HepG2 (cell line): Measurements from ENCODE around the gene ITK. TPM values are rescaled to one million over a fixed set of nuclear protein-coding genes. Genes with fewer than 3 reads are reported as not detected.

Source experiments
- ATAC-seq: fragments of 200-7000 bp; cut with Tn5 transposase; 3 replicates; pipeline ENCODE4 v1.9.1; 2020; ENCODE audit warnings: mild to moderate bottlenecking, moderate library complexity
- BruUV-seq: library from RNA; stranded (reverse); fragments of 400-500 nt; replicated peaks from 2 replicates; lab custom pipeline; 2021; lab: Mats Ljungman, UMichigan
- CTCF ChIA-PET: fragments of 300-600 bp; formaldehyde crosslinking; extraction: SDS; loops from one replicate; lab custom pipeline; 2021; ENCODE audit warnings: low total read pairs, inconsistent platforms, low intra/inter-chr PET ratio; lab: Yijun Ruan, JAX
- POLR2A ChIA-PET: fragments of 350-600 bp; sonication (Branson Sonifier 250); formaldehyde crosslinking; loops from one replicate; lab custom pipeline; 2020; ENCODE audit warnings: antibody characterized with exemption, inconsistent platforms; lab: Yijun Ruan, JAX
- DNase-seq: peaks from one replicate; pipeline ENCODE4 v3.0.0-alpha.2; 2015; ENCODE audit warnings: low spot score
- FAIRE-seq: peaks from 3 replicates; lab custom pipeline; 2011; peaks lifted over from hg19 to GRCh38; lab: Jason Lieb, UNC
- H2AFZ ChIP-seq: one replicate; pipeline ENCODE4 v1.6.1; 2011; ENCODE audit warnings: low read length, inconsistent platforms
- H3K27ac ChIP-seq: fragments of 300-600 bp; 3 replicates; pipeline ENCODE4 v1.8.0; 2011; ENCODE audit warnings: mixed run types, mild to moderate bottlenecking, mixed read lengths, low read length, inconsistent platforms; ENCODE audit not compliant: insufficient read depth; ENCODE audit errors: extremely low read length
- H3K27me3 ChIP-seq, 2 experiments: fragments of 200-600 bp in 1 of 2; 2 replicates in 1 of 2; 3 replicates in 1 of 2; pipeline versions ENCODE4 v1.6.0 to v1.8.0; 2011; ENCODE audit warnings: low read length in 2 of 2, mild to moderate bottlenecking in 2 of 2, moderate library complexity in 2 of 2, inconsistent platforms in 1 of 2; ENCODE audit not compliant: insufficient read depth in 2 of 2, control insufficient read depth in 1 of 2
- H3K36me3 ChIP-seq, 2 experiments: fragments of 200-600 bp in 1 of 2; replicated peaks in 1 of 2; 2 replicates in 1 of 2; 3 replicates in 1 of 2; pipeline versions ENCODE4 v1.5.1 to v1.8.0; 2011; ENCODE audit warnings: low read length in 2 of 2, inconsistent platforms in 1 of 2; ENCODE audit not compliant: insufficient read depth in 2 of 2, control insufficient read depth in 1 of 2
- H3K4me1 ChIP-seq: 2 replicates; pipeline ENCODE4 v1.5.1; 2012; ENCODE audit warnings: low read length, inconsistent platforms; ENCODE audit not compliant: insufficient read depth
- H3K4me2 ChIP-seq: 2 replicates; pipeline ENCODE4 v1.6.0; 2011; ENCODE audit warnings: low read depth, low read length, inconsistent platforms
- H3K4me3 ChIP-seq, 3 experiments: fragments of 200-600 bp in 1 of 3; sonication (generic), shearing (Covaris generic) in 1 of 3; replicated peaks in 1 of 3; 2 replicates each; pipeline ENCODE4 v1.5.1; 2011 to 2016; ENCODE audit warnings: low read length in 3 of 3, inconsistent platforms in 2 of 3, low read depth in 2 of 3, mild to moderate bottlenecking in 2 of 3, control low read depth in 1 of 3, mixed read lengths in 1 of 3; ENCODE audit not compliant: insufficient read depth in 1 of 3
- H3K79me2 ChIP-seq: one replicate; pipeline ENCODE4 v1.6.1; 2011; ENCODE audit warnings: low read length, inconsistent platforms; ENCODE audit not compliant: insufficient read depth
- H3K9ac ChIP-seq: 2 replicates; pipeline ENCODE4 v1.6.0; 2011; ENCODE audit warnings: mild to moderate bottlenecking, low read depth, low read length, inconsistent platforms; ENCODE audit not compliant: insufficient read depth
- H3K9me3 ChIP-seq: 2 replicates; pipeline ENCODE4 v1.5.1; 2012; ENCODE audit warnings: mild to moderate bottlenecking, low read length
- H4K20me1 ChIP-seq: 2 replicates; pipeline ENCODE4 v1.6.0; 2011; ENCODE audit warnings: inconsistent platforms, mild to moderate bottlenecking, low read length, moderate library complexity; ENCODE audit not compliant: insufficient read depth
- FOXA3 ChIP-seq: IDR thresholded peaks from 2 replicates; pipeline ENCODE4 v1.6.1; 2016; ENCODE audit warnings: missing genetic modification reagents, missing compliant biosample characterization
- RFX1 ChIP-seq: fragments of 450-650 bp; IDR thresholded peaks from 2 replicates; pipeline ENCODE4 v1.6.1; 2017
- SP1 ChIP-seq, 2 experiments: fragments of 450-650 bp in 1 of 2; sonication (generic) in 1 of 2; formaldehyde crosslinking in 1 of 2; IDR thresholded peaks; 2 replicates each; pipeline versions ENCODE4 v1.4.0 to v1.6.1; 2016 to 2020; ENCODE audit warnings: missing genetic modification reagents in 1 of 2
- SUZ12 ChIP-seq: fragments of 150-350 bp; IDR thresholded peaks from 2 replicates; pipeline ENCODE4 v1.6.1; 2014; ENCODE audit warnings: low read depth, low read length
- THAP11 ChIP-seq: IDR thresholded peaks from 2 replicates; pipeline ENCODE4 v1.6.1; 2016; ENCODE audit warnings: missing biosample characterization, missing genetic modification reagents
- TP53 ChIP-seq: sonication (generic); formaldehyde crosslinking; conservative IDR thresholded peaks from 2 replicates; pipeline ENCODE4 v1.4.0; 2020; ENCODE audit warnings: missing genetic modification reagents
- ZHX1 ChIP-seq: sonication (generic); formaldehyde crosslinking; IDR thresholded peaks from 2 replicates; pipeline ENCODE4 v1.8.1; 2022; ENCODE audit warnings: low read depth, mild to moderate bottlenecking, missing genetic modification reagents
- ZNF225 ChIP-seq: sonication (generic); formaldehyde crosslinking; IDR thresholded peaks from 2 replicates; pipeline ENCODE4 v1.4.0; 2020; ENCODE audit warnings: mild to moderate bottlenecking, missing genetic modification reagents
- ZNF235 ChIP-seq: sonication (generic); formaldehyde crosslinking; IDR thresholded peaks from 2 replicates; pipeline ENCODE4 v1.8.1; 2023; ENCODE audit warnings: mild to moderate bottlenecking, missing genetic modification reagents, borderline replicate concordance
- ZNF329 ChIP-seq: sonication (generic); formaldehyde crosslinking; IDR thresholded peaks from 2 replicates; pipeline ENCODE4 v1.9.0; 2021; ENCODE audit warnings: low read depth, mild to moderate bottlenecking, missing genetic modification reagents
- WGBS: methylation state at CpG from one replicate; pipeline ENCODE4 v1.1.6; 2017; ENCODE audit warnings: low lambda C conversion rate; 5-methylcytosine and 5-hydroxymethylcytosine counted together
- in situ Hi-C: cut with HindIII; loops from 2 replicates; pipeline ENCODE4 v1.10.0; 2017; ENCODE audit warnings: low pct_unique_long_range_greater_than_20kb; ENCODE audit not compliant: extremely low pct_ligation_motif_present
- intact Hi-C: fragments of 100-400 bp; cut with micrococcal nuclease; formaldehyde crosslinking; loops from one replicate; pipeline ENCODE4 v1.10.0; 2022; ENCODE audit not compliant: unreplicated experiment
- polyA plus RNA-seq, 8 experiments: library from polyadenylated mRNA; depleted of rRNA in 3 of 8; stranded (reverse) in 7 of 8; unstranded in 1 of 8; fragments of >200 nt; fragmentation: Illumina TruSeq in 4 of 8; extraction: Trizol in 4 of 8; gene quantifications; 2 replicates each; pipeline versions ENCODE4 v1.2.1 to v1.2.3, GENCODE V29; 2011 to 2016; ENCODE audit warnings: low read depth in 4 of 8, missing spikeins in 1 of 8, mixed read lengths in 1 of 8; ENCODE audit not compliant: insufficient read depth in 1 of 8
- total RNA-seq, 5 experiments: library from RNA; depleted of rRNA; stranded (reverse); fragments of >200 nt; fragmentation: Illumina TruSeq; extraction: Trizol; gene quantifications; 2 replicates each; pipeline ENCODE4 v1.2.3, GENCODE V29; 2016; ENCODE audit warnings: low read depth in 1 of 5
- TF ChIP-seq, protein P1 (sequence below): sonication (generic); formaldehyde crosslinking; IDR thresholded peaks from 2 replicates; pipeline ENCODE4 v1.5.1; 2020; ENCODE audit warnings: mild to moderate bottlenecking, missing genetic modification reagents, borderline replicate concordance
- TF ChIP-seq, protein P2 (sequence below): sonication (generic); formaldehyde crosslinking; IDR thresholded peaks from 2 replicates; pipeline ENCODE4 v1.4.0; 2020; ENCODE audit warnings: mild to moderate bottlenecking, missing genetic modification reagents, borderline replicate concordance
- TF ChIP-seq, protein P3 (sequence below): sonication (generic); formaldehyde crosslinking; IDR thresholded peaks from 2 replicates; pipeline ENCODE4 v1.9.0; 2022; ENCODE audit warnings: low read depth, missing genetic modification reagents

The ITK gene
- total and polyA plus RNA-seq, 2 of the 13 experiments (the other 11 are each of a cell fraction or from before 2014, with no cell fraction given), result 0.01 TPM; not detected in 1

DNA sequence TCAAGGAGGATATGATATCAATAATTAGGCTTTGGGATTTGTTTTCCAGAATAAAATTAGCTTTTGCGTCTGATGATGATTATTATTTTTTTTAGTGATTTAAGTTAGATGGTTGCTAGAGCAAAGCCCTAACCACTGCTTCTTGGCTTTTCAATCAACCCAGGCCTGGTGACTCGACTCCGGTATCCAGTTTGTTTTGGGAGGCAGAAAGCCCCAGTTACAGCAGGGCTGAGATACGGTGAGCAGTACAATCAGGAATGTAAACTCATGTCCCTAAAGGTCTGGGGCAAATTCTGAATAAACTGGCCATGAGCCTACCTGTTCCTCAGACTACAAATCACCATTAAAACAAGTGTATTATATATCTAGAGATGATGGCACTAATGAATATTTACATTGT, 60.8 kb downstream of the ITK start:
- Histone ChIP-seq H3K4me1 (no peaks in the 10 kb centered on the region), H3K27me3 (peaks cover 2 to 15% of the 10 kb centered on the region in 2 experiments; a peak in 2 of 5 replicates), H3K4me2 (no peak overlapping the region), H3K4me3 (no peak overlapping the region), H4K20me1 (no peaks in the 10 kb centered on the region), H3K36me3 (no peaks in the 10 kb centered on the region), H2AFZ (no peak overlapping the region), H3K9me3 (no peaks in the 10 kb centered on the region), H3K79me2 (no peaks in the 10 kb centered on the region), H3K9ac (no peak overlapping the region), H3K27ac (no peak overlapping the region)
- intact Hi-C loops (no loop called here), in situ Hi-C loops (no loop called here)
- WGBS, result 62% methylated on average over 4 of the region's 4 CpGs
- FAIRE-seq, result no peak
- ChIA-PET POLR2A (no interaction called here), CTCF (no interaction called here)
- DNase-seq, result no peak
- BruUV-seq, result no TSS peak
- ATAC-seq, result no peak
- TF ChIP-seq FOXA3 (CRISPR knock-in tag), result no peak
- no peak for TF ChIP-seq ZNF235 (CRISPR knock-in tag)
- no peak for TF ChIP-seq RFX1
- TF ChIP-seq, protein P1, sequence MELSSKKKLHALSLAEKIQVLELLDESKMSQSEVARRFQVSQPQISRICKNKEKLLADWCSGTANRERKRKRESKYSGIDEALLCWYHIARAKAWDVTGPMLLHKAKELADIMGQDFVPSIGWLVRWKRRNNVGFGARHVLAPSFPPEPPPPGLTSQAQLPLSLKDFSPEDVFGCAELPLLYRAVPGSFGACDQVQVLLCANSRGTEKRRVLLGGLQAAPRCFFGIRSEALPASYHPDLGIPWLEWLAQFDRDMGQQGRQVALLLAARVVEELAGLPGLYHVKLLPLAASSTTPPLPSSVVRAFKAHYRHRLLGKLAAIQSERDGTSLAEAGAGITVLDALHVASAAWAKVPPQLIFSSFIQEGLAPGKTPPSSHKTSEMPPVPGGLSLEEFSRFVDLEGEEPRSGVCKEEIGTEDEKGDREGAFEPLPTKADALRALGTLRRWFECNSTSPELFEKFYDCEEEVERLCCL (CRISPR knock-in tag), result no peak
- TF ChIP-seq ZNF329 (CRISPR knock-in tag), result no peak
- TF ChIP-seq SUZ12, result no peak
- no peak for TF ChIP-seq TP53
- TF ChIP-seq, protein P2, sequence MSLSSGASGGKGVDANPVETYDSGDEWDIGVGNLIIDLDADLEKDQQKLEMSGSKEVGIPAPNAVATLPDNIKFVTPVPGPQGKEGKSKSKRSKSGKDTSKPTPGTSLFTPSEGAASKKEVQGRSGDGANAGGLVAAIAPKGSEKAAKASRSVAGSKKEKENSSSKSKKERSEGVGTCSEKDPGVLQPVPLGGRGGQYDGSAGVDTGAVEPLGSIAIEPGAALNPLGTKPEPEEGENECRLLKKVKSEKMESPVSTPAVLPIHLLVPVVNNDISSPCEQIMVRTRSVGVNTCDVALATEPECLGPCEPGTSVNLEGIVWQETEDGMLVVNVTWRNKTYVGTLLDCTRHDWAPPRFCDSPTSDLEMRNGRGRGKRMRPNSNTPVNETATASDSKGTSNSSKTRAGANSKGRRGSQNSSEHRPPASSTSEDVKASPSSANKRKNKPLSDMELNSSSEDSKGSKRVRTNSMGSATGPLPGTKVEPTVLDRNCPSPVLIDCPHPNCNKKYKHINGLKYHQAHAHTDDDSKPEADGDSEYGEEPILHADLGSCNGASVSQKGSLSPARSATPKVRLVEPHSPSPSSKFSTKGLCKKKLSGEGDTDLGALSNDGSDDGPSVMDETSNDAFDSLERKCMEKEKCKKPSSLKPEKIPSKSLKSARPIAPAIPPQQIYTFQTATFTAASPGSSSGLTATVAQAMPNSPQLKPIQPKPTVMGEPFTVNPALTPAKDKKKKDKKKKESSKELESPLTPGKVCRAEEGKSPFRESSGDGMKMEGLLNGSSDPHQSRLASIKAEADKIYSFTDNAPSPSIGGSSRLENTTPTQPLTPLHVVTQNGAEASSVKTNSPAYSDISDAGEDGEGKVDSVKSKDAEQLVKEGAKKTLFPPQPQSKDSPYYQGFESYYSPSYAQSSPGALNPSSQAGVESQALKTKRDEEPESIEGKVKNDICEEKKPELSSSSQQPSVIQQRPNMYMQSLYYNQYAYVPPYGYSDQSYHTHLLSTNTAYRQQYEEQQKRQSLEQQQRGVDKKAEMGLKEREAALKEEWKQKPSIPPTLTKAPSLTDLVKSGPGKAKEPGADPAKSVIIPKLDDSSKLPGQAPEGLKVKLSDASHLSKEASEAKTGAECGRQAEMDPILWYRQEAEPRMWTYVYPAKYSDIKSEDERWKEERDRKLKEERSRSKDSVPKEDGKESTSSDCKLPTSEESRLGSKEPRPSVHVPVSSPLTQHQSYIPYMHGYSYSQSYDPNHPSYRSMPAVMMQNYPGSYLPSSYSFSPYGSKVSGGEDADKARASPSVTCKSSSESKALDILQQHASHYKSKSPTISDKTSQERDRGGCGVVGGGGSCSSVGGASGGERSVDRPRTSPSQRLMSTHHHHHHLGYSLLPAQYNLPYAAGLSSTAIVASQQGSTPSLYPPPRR (CRISPR knock-in tag), result no peak
- TF ChIP-seq, protein P3, sequence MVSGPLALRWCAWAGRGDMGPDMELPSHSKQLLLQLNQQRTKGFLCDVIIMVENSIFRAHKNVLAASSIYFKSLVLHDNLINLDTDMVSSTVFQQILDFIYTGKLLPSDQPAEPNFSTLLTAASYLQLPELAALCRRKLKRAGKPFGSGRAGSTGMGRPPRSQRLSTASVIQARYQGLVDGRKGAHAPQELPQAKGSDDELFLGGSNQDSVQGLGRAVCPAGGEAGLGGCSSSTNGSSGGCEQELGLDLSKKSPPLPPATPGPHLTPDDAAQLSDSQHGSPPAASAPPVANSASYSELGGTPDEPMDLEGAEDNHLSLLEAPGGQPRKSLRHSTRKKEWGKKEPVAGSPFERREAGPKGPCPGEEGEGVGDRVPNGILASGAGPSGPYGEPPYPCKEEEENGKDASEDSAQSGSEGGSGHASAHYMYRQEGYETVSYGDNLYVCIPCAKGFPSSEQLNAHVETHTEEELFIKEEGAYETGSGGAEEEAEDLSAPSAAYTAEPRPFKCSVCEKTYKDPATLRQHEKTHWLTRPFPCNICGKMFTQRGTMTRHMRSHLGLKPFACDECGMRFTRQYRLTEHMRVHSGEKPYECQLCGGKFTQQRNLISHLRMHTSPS (CRISPR knock-in tag), result no peak
- no peak for TF ChIP-seq SP1 (IDR thresholded peaks at IDR 0.05)
- no peak for TF ChIP-seq SP1 (CRISPR knock-in tag; IDR thresholded peaks at IDR 0.05)
- no peak for TF ChIP-seq THAP11
- TF ChIP-seq ZNF225 (CRISPR knock-in tag), result no peak
- no peak for TF ChIP-seq ZHX1 (CRISPR knock-in tag)
